Activated CD4-positive, alpha-beta T cell treated with anti-CD3 and anti-CD28 coated beads, Interleukin-2, amount 50 U/mL, for 24 hours (primary cell): ENCODE measurements around the gene LRRN4.

ENCODE experiments used
- DNase-seq, 2 donors: peaks; one replicate each; pipeline ENCODE4 v3.0.0-alpha.2; 2020; ENCODE audit warnings: low read depth in 1 of 2, low spot score in 1 of 2

LRRN4 gene

GRCh38 chr20:6053776-6054688 is at the start of gene LRRN4:
Gene LRRN4, minus strand, starts transcription at chr20:6054060. Its CDS starts 1,261 bp downstream, at chr20:6052799.
- no peak for DNase-seq

GRCh38 chr20:6103301-6103700 is 49.4 kb upstream of the LRRN4 start:
- DNase-seq, result no peak

DNA sequence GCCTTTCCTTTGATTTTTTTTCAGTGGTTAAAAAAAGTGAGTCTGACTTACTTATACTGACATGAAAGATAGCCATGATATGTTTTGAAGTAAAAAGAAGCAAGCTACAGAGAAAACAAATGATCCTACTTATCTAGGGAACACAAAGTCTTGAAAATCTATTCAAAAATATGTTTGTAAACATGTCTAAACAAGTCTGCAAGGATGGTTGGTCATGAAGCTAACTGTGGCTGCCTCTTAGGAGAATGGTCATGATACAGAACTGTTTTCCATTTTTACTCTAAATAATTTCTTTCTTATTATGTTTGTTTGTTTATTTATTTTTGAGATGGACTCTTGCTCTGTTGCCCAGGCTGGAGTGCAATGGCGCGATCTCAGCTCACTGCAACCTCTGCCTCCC is 47.5 kb upstream of the LRRN4 start:
- no peak for DNase-seq

DNA sequence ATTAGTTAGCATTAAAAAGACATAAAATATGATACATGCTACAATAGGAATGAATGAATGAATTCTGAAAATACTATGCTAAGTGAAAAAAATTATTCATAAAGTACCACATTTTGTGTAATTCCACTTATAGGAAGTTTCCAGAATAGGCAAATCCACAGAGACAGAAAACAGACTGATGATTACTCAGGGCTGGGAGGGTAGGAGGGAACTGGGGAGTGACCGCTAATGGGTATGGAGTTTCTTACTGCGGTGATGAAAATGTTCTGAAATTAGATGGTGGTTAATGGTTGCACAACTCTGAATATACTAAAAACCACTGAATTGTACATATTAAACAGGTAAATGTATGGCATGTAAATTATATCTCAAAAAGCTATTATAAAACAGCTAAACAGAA is 46.4 kb upstream of the LRRN4 start:
- no peak for DNase-seq

DNA sequence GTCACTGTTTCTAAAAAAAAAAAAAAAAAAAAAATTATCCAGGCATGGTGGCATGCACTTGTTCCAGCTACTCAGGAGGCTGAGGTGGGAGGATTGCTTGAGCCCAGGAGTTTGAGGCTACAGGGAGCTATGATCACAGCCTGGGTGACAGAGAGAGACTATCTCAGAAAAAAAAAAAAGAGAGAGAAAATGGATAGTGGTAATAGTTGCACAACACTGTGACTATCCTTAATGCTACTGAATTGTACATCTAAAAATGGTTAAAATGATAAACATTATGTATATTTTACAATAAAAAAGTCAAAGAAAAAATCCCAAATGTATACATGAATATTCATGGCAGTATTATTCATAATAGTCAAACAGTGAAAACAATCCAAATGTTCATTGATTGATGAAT is 46.0 kb upstream of the LRRN4 start:
- no peak for DNase-seq

DNA sequence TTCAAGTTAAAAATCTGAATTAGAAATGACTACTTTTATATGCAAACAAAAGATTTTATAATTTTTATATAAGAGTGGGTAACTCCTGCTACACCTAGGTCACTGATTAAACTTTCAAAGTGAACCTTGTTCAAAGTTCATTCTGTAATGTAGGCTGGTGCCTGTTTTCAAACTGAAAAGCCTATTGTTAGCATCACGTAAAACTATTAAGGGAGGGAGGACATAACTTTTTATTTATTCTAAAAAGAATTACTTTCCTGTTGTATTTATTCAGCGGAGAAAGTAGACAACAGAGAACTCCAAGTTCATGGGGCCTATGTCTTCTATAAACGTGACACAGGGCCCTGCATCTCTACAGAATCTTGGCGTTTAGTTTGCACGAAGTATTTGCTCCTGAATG is 41.5 kb upstream of the LRRN4 start:
- DNase-seq, result no peak

DNA sequence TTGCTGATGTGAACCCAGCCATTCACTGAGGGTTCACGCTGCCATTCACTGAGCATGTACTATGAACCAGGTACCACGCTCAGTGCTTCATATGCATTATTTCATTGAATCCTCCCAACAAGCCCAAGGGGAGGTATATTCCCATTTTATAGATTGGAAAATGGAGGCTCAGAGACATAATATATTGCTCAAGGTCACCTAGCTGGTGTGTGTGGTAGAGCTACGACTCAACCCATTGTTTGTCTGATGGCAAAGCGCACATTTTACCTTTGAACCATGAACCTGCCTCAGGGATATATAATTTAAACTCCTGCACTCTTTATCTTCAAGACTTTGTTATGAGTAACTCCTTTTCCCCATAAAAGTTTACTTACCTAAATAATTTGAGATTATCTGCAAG is 40.7 kb upstream of the LRRN4 start:
- no peak for DNase-seq

DNA sequence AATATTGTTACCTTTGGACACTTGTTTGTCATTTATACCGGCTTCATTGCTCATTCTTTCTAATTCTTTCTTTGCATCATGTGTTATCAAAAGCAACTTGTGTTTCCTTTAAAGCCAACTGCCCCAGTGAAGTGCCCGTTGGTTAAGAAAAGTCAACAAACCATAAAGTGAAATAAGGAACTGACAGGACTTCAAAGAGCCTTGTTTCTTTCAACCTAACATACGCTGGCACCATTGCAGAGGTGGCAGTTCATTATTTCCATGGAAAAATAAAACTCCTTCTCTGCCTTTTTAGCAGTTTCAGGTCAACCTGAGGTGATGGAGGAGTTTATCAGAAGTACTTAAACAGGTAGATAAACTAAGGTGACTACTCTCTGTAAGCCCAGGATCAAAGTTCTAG is 40.2 kb upstream of the LRRN4 start:
- no peak for DNase-seq

- no peak for DNase-seq
Observed at GRCh38 chr20:6091661-6092060, 37.8 kb upstream of the LRRN4 start.

- no peak for DNase-seq
Observed at GRCh38 chr20:6086868-6087267, 33.0 kb upstream of the LRRN4 start.

- DNase-seq, result no peak
Observed at GRCh38 chr20:6083926-6084325, 30.1 kb upstream of the LRRN4 start.

- DNase-seq, result no peak
Observed at GRCh38 chr20:6081236-6081635, 27.4 kb upstream of the LRRN4 start.

- no peak for DNase-seq
Observed at GRCh38 chr20:6079016-6079415, 25.2 kb upstream of the LRRN4 start.

DNA sequence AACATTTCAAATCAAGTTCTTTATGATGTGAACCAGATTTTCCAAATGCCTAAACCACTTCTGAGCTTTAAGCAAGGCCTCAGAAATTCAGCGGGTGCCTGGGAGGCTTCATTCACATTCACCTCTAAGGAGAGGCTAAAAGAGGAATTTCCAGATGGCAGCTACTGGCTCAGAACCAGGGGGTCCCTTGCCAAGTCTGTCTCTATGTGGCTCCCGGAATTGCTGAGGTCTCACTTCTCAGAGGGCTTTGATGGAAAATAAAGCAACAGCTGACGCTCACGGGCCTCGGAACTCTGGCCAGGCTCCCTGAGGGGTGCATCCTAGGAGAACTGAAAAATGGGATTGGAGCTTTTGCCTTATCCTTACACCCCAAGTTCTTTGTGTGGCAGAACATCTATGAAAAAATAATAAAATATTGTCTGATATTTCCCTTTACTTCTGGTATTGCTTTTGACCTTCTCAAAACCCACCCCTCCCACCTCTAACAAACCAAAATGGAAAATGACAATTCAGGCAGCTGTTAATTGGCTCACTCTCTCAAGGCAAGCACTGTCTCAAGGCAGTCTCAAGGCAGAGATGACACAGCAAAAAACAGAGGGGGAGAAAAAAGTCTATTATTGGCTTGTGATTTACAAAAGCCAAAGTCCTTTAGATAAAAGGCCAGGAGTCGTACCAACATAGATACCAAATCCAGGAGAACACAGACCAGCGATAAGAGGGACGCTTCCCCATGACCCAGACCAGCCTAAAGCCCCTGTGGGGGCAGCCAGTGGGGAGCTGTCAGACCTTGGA is 21.8 kb upstream of the LRRN4 start:
- no peak for DNase-seq

DNA sequence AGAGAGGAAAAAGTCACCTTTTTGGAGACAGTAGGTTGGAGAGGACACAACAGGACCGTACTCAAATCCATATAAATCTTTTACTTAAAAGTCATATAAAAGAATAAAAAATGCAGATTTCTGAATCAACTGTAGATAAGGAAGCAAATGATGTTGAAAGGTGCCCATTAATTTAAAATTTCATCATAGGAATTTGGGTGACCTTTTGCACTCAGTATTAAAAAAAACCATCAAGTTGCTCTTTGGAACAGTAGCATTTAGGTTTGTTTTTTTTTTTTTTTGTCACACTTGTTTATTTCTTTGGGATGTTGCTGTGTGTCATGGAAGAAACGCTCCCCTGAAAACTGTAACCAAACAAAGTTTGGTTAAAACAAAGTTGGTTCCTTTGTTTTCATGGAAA is 20.9 kb upstream of the LRRN4 start:
- DNase-seq, result no peak

DNA sequence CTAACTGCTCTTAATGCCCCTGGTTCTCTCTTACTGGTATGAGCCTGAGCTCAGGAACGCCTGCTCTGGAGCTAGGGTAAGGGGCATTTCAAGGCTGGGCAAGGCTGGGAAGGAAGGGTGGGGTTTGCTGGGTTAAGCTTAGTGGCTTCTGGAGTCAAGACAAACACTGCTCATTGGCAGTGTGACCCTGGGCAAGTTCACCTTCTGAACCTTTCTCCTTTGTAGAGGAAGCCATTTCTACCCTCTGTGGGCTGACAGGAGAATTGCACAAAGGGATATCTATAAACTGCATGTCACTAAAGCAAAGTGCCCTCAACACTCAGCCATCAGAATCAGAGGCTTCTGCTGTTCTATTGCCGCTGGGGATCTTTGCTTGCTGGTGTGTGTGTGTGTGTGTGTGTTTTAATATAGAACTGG is 20.3 kb upstream of the LRRN4 start:
- no peak for DNase-seq

DNA sequence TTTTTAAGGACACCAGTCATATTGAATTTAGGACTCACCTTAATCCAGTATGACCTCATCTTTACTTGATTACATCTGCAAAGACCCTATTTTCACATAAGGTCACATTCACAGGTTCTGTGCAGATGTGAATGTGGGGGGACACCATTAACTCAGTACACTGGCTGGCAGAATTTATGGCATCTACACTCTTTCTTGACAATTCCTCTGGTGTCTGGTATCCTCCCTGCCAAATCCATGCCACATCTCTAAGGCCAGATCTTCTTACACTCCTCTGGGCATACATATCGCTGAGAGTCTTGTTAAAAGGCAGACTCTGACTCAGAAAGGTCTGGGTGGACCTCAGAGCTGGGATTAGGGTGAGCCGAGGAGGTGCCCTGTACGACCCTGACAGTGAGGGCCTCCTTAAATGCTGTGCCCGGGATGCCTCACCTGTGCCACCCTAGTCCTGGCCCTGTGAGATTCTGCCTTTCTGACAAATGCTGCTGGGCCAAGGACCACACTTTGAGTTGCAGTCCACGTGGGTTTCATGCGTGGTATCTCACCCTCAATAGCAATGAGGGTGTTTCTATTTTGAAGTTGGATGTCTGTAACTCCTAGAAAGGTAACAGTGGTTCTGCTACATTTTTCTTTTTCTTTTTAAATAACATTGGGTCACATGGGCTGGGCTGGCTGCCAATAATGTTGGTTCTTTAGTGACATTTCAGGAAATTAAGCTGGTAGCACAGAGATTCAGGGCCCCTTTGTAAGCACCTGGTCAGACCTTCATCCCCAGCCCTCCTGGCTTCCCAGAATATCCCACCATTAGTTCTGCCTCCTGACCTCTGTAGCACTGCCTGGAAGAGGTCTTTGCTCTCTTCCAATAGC is 17.2 kb upstream of the LRRN4 start:
- DNase-seq, result no peak

GRCh38 chr20:6069669-6070068 is 15.8 kb upstream of the LRRN4 start:
- DNase-seq, result no peak

DNA sequence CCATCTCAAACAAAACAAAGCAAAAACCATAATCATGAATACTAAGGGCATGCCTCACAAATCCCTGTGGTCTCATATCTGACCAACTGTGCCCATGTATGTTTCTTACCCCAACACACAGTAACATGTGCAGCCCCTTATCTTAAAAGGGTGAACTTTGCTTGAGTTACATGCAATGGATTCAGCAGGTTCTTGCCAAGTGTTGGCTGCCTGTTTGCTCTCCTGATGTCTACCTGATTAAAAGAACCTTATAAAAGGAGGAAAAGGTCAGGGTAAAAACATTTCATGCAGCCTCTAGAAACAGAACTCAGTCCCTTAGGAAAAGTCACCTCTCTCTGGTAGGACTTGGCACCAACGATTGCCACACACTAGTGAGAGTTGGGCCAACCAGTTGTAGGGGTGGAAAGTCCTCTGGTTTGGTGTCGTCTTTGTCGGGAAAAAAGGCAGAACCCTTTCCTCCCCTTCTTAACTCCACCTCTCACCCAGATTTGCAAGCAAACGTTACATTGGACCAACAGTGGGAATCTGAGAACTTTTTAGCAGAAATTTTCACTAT is 14.0 kb upstream of the LRRN4 start:
- DNase-seq, result no peak

DNA sequence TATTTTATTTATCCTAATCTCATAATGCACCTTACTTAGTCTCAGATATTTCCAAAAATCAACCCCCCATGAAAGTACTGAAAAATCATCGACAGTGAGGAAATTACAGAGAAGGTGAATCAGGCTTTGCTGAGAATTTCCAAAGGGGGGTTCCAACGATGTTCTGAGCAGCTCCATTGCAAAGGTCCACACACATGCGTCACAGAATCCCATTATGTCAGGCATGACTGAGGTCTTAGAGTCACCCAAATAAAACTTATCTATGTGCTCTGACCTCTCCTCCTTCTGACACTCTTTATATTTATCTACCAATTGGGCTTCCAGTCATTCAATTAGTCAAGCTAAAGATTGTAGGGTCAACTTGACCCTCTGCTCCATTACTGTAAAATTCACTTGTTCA is 12.7 kb upstream of the LRRN4 start:
- no peak for DNase-seq

DNA sequence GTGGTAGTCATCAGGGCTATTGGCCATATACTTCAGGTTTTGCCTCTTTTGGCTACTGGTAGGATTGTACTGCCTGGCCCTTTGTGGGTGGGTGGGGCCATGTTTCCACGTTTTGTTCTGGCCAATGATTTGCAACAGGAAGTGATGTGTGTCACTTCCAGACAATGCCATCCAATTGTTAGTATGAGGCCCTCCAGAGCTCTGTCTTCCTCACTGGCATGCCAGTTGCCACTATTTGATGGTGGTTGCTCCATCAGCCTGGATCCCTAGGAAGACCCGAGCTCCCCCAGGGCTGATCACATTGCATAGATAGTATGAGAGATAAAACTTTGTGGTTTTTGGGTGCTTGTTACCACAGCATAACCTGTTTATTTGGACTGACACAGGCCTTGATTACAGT is 7.7 kb upstream of the LRRN4 start:
- no peak for DNase-seq
